ENCODE data around the gene ERICH6B.

GRCh38 chr13:45659536-45659935 is 44.0 kb upstream of the ERICH6B start:
- no peak for TF ChIP-seq EZH2 (IDR thresholded peaks at IDR 0.05; ENCODE audit: low read length, unreplicated experiment)
- no peak for TF ChIP-seq CTCF (conservative IDR thresholded peaks at IDR 0.05; ENCODE audit: low read depth, low read length)
- TF ChIP-seq EZH2phosphoT487 (IDR thresholded peaks at IDR 0.05; ENCODE audit: borderline replicate concordance, low read length), result no peak
